ENCODE data around the gene SGMS1.

The SGMS1 gene

DNA sequence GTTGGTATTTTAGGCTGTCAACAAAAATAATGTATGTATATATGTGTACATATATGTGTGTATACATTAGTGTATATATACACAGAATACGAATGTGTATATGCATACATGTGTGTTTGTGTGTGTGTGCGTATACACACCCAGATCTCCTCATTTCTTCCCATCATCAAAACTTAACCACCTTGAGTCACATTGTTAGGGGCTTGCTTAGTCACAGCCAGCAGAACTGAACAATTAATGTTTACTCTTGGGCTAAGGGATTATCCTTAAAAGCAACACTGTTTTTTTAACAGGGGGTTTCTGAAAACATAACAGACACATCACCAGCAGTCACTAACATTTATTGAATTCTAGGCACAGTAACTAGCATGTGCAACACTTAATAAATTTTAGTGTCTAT, 289.5 kb downstream of the SGMS1 start:
- DNase-seq (ENCODE audit: low spot score), result no peak

DNA sequence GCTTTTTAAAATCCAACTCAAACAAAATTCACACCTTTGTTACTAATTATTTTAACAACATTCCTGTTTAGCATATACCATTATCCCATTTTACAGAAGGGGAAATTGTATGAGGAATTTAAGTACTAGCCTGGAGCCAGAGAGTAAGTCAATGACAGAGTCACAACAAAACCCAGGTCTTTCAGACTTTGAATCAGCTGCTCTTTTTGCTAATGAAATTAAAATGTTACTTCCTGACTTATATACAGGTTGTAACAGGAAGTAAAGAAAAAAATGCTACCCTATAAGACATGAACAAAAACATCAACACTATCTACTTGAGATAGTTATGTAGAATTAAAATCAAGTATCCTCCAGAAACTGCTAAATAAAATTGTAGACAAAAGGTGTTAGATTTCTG, 289.9 kb downstream of the SGMS1 start:
- DNase-seq (ENCODE audit: low spot score), result no peak

DNA sequence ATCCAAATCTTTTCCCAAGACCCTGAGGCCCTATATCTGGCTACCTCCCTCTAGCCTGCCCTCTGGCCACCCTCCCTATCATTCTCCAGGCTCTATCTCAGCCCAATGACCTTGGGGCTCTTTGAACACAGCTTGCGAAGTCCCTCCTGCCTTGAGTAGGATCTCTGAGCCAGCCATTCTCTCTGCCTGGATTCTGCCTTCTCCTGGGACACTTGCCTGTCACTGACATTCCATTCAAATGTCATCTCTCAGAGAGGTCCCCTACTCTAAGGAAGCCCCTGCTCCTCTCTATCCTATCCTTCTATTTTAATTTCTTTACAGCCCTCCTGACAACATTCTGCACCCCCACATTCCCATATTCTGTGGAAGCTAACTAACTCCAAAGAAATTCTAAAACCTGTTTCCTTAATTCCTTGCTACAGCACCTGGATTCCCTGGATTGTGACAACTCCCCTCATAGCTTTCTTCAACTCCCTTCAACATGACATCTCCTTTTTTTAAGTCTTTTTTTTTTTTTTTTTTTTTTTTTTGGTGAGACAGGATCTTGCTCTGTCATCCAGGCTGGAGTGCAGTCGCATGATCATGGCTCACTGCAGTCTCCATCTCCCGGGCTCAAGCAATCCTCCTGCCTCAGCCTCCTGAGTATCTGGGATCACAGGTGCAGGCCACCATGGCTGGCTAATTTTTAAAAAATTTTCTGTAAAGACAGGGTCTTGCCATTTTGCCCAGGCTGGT, 291.5 kb downstream of the SGMS1 start:
- no peak for DNase-seq (ENCODE audit: low spot score)

DNA sequence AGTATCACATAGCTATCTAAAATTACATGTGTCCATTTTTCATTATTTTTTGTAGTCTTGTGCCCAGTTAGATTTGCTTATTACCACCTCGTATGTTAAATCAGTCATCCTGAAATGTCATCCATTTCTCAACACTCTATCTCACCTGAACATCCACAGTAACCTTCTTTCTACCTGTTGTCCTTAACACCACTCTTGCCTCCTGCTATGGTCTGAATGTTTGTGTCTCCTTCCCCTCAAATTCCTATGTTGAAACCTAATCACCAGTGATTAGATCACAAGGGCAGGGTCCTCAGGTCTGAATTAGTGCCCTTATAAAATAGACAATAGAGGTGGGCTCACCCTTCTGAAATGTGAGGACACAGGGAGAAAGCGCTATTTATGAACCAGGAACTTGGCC, 292.3 kb downstream of the SGMS1 start:
- no peak for DNase-seq (ENCODE audit: low spot score)

DNA sequence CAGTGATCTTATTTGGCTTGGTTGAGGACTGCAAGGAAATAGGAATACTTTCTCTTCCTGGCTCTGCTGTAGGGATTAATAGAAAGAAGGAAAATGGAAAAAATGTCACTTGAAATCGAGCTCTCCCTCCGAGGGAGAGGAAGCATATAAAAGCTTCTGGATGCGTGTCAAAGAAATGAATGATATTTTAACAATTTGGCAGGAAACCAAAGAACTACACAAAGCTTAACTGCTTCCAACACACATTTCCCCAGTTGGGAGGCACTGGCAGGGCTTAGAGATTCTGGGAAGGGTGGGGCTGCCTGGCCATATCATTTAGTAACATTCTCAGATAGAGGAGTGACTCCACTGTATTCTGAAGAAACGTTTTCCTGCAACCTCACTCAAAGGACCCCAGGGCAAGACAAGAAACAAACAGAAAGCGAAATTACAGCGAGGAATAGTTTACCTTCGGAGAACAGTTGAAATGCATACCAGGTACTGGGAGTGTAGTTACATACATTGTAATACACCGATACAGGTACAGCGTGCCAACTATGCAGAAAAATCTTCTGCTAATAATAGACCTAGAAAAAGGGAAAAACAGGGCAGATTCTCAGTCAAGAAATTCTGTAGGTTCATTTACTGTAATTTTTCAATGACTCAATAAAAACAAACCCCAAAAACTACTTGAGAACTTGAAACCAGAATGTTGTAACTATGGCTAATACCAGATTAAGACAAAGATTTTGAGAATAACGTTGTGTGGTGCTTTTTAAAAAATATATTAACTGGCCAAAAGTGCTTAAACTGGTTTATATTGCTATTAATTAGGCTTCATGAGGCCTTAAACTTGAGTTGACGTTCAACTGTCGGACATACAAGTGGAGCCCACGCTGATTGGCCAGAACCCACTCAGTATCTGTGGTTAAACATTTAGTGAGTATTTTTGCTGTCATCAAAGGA, 296.7 kb downstream of the SGMS1 start:
- DNase-seq (ENCODE audit: low spot score), result peak; percentile 36

DNA sequence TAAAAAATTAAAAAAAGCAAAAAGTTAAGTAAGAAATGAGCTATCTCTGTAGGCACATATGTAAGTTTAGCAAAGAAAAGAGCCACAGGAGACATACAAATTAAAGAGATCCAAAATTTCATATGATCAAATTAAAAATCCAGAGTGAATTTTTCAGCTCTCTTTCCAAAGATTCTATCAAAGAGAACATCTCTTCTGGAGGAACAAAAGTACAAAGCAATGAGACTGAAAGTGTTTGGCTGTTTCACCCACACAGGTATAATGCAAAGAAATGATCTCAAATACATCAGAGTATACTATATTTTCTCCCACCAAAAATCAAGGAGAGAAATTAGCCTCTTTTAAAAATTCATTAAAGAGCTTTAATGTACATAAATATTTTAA, 297.6 kb downstream of the SGMS1 start:
- DNase-seq (ENCODE audit: low spot score), result no peak

DNA sequence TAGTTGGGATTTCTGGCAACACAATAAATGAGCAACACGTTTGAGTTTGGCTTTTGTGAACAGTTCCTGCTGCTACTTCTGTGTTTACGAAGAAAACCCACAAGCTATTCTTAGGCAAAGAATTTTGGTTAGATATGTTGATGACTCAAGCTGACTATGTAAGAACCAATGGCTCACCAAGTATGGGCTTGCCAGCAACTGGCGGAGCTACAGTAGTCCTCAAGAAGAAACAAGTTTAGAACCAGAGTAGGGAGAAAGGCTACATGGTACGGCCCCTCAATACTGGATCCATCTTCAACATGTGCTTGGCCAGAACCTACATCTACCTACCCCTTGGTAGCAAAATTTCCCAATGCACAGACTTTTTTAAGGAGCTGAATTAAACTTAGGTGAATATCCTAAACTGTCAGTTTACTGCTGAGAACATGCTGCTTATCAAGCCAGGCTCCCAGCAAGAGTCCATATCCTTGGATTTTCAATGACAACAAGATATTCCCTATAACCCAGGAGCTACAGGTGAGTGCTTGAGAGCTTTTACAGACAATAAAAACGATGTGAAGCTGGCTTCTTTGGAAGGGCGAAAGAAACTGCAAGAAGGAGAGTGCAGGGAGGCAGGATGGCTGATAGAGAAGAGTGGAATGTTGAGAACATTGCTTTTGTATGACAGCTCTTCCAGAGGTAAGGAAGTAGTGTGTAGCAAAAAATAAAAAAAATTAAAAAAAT, 298.1 kb downstream of the SGMS1 start:
- DNase-seq (ENCODE audit: low spot score), result peak; percentile 80

DNA sequence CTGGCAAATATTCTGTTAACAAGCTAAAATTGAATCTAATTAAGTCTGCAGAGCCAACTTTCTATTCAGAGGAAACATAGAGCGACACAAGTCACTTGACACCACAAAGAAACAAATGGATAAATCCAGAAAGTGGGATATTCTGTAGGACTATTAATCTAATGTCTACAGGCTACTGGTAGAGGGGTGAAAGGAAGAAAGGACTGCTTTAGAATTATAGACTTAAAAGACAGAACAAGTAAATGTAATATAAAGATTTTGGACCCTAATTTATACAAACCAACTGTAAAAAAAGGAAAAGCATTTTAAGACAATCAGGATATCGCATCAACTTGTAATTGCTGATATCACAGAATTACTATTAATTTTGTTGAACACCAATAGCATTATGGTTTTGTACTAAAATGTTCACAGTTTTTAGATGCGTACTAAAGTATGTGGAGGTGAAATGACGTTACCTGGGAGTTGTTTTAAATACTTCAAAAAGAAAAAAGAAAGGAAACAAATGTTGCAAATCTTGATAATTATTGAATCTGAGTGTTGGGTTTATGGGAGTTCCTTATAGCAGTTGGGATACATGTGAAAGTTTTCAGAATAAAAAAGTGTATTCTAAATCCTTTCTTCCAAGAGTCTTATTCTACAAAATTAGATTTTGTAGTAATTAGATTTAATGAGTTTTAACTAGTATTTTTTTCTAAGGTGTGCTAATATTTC, 298.9 kb downstream of the SGMS1 start:
- no peak for DNase-seq (ENCODE audit: low spot score)

DNA sequence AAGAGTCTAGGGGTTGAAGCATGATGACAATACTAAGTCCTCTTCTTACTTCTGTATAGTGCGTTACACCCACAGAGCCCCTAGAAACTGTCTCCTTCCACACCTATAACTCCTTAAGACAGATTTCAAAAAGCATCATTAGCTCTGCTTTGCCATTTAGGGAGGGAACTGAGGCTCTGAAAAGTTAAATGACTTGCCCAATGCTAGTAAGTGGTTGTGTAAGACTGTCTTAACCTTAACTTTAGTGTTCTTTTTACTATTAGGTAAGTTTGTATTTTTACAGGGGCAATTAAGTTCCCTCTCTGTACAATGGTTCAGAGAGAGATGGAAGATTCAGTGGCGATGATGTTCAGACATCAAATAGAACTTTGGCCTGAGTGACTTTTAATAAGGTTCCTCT, 299.7 kb downstream of the SGMS1 start:
- DNase-seq (ENCODE audit: low spot score), result no peak

DNA sequence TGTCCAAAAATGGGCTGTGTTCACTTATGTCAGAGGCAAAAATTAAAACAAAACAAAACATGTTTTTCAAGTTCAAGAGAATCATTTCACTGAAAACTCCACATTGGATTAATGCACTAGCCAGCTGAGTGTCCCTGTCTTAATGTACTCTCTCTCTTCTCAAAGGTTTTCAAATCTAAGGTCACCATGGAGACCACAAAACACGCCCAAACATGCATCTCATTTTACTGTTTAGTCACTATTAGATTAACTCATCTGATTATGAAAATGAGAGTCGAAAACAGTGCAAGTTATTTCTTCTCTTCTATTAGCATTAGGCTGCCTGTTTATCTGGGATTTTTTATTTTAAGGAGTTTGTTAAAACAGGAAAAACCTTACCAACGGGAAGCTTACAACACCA, 301.7 kb downstream of the SGMS1 start:
- DNase-seq (ENCODE audit: low spot score), result peak; percentile 15

DNA sequence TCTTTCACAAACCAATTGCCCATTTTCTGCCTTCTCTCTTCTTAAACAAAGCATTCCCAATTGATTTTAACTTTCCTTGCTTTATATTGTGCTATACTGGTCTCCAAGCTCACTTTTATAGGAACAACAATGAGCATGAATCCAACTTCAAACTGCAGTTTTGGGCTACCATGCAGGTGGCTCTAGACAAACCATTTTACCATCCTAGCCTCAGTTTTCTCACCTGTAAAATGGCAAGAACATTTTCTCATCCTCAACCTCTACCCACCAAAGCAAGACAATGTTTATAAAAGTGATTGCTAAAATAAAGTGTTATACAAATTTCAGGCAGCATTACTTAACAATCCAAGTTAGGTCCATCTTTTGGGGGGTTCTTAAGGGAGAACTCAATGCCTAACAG, 305.6 kb downstream of the SGMS1 start:
- no peak for DNase-seq (ENCODE audit: low spot score)

DNA sequence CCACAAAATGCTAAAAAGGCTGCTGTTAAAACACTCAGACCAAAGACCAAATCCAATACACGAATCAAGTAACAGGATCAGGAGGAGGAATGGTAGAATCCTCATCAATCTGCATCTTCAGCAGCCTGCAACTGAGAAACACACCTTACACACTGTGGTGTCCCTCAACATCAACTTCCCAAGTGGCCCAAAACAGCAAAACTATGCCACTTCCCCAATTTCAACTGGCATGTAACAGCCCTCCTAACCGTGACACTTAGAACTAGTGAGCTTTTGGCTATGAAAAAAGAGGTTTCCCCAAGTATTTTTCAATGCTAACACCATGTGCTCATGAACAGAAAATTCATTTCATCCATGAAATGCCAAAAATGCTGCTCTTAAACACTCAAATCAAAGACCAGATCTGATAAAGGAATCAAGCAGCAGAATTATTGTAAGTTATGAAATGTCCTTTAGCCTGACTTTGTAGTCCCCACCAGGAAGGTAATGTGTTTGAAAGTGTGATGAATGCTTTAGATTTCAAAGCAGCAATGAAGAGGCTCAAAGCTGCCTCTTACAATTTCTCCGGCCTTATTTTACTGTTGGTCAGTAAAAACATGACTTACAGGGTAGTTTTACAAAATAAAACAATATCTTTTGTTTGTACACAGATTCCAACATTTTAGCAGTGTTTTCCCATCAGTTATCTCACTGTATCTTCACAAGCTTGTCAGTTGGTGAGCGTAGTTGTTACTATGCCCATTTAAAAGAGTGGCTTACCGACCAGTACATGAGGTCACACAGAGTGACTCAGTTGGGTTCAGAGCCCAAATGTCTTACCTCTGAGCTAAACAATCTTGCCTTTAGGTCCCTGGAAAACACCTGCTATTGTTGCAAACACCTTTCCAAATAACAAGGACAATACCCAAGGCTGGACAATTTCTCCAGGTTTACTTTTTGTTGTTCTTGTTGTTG, 306.8 kb downstream of the SGMS1 start:
- no peak for DNase-seq (ENCODE audit: low spot score)

DNA sequence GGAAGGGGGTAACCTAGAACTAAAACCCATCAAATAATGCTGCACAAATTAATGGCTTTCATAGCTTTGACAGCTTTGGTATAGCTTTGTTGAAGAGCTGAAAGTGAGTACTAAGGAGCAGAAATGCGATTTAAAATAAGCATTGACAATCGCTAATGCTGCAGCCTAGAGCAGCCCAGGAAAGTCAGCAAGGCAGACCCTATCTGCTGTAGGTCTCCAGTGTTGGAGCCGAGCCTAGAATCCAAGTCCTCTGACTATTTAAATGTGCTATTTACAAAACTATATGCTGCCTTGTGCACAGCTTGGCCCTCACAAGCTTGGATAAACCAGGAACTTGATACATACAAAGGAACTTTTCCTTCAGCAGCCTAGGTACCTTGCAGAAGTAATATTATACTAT, 307.6 kb downstream of the SGMS1 start:
- DNase-seq (ENCODE audit: low spot score), result no peak

DNA sequence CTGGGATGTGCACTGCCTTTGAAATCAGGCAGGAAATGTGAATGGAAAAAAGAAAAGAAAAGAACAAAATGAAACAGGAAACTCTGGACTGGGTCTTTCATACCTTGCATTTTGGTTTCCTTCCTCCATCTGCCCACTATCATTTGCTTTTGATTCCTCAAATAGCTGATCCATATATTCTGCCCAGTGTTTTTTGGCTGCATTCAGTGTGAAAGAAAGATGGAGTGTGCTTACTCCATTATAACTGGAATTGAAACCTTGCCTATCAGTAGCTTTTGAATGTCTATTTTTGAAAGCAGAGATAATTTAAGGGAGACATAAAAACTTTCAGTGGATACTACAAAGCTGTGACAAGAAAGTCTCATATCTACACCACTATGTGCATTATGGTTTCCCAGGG, 308.3 kb downstream of the SGMS1 start:
- DNase-seq (ENCODE audit: low spot score), result no peak

DNA sequence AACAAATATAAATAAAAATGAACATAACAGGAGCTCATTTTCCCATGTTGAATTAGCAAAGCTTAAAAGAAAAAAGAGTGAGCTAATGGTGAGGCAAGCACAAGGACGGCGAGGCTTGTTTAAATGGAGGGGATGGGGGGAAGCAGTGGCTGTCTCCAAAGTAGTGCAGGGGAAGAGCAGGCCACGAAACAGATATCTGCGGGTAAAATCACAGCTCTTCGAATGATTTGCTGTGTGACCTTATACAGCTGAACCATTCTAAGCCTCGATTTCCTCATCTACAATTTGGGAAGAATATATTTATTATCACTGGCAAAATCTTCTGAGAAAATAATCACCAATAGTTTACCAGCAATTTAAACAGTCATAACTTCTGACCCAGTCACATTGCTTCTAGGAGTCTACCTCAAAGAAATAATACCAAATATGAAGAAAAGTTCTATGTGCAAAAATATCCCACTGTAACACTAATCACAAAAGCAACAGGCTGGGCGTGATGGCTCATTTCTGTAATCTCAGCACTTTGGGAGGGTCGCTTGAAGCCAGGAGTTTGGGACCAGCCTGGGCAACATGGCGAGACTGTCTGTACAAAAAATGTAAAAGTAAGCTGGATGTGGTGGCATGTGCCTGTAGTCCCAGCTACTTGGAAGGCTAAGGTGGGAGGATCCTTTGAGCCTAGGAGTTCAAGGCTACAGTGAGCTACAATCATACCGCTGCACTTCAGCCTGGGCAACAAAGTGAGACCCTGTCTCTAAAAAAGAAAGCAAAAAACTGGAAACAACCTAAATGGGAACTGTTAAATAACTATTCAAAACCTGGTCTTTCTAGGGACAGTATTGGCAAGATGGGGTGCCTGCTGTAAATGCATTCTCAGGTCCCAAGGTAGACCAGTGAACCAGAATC, 309.3 kb downstream of the SGMS1 start:
- no peak for DNase-seq (ENCODE audit: low spot score)

DNA sequence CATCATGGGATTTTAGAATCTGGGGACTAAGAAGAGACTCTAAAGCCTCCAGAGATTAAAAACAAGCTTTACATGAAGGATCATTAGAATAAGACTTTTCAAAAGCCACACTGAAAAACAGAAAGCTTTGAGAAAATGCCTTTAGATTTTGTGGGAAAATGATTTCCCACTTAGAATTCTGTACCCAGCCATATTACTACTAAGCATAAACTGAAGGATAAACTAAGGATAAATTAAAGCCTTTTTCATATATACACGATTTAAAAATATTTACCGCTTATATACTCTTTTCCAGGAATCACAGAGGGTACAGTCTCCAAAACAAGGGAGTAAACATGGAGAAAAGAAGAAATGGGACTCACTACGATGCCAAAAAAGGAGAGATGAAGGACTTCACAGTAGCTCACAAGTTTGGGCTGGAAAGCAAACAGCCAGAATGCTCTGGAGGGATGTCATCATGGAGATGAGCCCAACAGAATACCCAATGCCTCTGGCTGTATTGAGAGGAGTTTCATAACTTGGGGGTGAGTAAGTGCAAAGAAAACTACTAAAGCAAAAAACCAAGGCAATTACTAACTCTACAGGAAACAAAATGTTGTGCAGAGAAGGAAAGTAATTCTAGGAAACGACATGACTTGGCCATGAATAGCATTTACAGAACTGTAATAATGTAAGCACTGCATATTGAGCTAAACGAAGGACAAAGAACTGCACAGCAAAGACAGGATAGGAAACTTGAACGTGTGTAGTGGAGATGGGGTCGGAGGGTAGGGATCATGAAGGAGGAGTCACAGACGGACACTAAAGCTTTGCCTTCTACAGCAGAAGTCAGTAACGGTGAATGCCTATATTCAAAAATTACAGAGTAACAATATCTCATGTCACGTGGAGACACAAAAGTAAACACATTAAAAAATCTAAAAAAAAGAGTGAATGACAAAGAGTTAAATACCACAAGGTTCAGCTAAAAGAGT, 311.0 kb downstream of the SGMS1 start:
- peak; percentile 49 for DNase-seq (ENCODE audit: low spot score)

DNA sequence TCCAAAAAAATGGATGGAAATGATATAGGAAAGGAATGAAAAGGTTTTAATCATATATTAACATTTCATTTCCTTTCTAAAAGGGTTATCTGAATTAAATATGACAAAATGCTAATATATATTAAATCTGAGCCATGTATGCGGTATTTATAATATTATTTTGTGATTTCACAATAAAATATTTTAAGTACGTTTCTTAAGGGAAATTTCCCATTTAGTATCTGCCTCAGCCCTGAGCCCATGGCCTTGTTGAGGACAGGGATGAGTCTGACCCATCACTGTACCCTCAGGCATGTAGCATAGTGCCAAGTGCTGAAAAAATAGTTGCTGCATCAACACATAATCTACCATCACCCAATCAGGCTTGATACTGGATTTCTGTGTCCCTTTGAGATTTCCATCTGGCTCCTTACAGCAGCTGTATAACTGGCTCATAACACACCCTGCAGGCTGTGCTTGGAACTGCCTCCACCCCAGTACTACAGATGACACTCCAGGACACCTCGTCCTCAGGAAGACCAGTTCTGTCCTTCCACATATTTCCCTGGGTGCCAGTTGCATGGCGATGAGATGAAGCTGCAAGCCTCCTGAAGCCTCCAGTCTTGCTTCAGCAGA, 313.1 kb downstream of the SGMS1 start:
- DNase-seq (ENCODE audit: low spot score), result no peak

DNA sequence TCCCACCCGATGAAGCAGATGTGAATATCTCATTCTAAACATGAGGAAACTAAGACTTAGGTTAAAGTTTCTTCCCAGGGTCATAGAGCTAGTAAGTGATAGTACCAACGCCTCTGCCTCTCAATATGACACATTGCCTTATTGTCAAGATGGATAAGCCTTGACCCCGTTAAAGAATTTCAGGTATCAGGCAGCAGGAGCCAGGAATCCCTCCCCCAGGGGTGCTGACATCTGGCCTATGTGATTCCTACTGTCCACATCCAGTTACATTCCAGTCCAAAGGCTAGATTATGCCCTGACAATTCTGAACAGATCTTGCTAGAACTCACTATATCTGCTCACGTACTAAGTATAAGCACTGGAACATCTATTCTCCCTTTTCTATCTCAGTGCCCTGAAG, 314.4 kb downstream of the SGMS1 start:
- DNase-seq (ENCODE audit: low spot score), result no peak
